Measurements from ENCODE around the gene CNOT4.
"Not testable (repeated sequence)": the region's sequence is repeated elsewhere in the genome, so short reads cannot be mapped to it uniquely, and the experiment has no call there.

The CNOT4 gene

DNA sequence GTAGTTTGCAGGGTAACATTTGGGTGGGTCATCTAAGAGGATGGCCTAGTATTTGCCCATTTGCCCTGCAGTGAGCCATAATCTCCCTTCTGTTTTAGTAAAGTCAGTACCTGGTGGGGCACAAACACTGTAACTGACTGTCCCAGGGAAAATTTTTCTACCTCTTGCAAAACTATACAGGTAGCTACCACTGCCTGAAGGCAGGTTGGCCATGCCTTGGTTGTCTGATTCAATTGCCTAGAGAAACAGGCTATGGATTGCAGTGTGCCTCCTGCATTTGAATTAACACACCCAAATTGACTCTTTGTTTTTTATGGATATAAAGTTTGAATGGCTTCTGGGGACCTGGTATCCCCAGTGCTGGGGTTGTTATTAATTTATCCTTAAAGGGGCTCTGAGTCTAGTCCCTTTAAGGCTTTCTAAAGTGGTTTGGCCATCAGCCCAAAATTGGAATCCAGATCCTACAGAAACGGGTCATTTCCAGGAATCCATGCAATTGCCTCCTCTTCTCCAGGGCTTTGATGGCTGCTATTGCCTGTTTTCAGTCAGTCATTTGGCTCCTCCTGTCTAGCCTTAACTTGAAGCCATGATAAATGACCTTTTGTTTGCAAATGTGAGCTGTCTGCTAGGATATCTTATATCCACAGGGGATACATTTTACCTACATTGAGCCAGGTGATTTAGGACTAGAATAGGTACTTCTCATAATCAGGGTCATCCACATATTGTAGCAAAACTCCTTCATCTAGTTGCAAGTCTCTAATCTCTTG is 187.1 kb downstream of the CNOT4 start:
- no peak for DNase-seq (ENCODE audit: low read depth)

DNA sequence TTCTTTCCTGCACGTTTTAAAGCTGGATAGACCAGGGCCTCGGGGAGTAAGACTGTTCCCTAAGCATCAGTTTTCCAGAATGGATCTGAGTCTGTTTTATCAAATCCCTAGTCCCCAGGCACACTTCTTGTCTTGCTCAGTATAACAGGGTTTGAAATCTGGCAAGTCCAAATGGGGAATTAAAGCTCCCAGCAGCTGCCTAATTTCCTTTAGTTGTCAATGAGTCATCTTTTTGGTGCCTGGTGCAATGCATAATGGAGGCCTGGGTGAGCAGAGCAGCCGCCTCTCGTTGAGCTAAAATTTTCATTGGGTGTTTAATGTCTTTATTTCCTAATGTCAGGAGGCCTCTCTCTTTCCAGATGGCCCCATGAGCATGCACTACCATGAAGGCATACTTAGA is 188.3 kb downstream of the CNOT4 start:
- DNase-seq (ENCODE audit: low read depth) = no peak

DNA sequence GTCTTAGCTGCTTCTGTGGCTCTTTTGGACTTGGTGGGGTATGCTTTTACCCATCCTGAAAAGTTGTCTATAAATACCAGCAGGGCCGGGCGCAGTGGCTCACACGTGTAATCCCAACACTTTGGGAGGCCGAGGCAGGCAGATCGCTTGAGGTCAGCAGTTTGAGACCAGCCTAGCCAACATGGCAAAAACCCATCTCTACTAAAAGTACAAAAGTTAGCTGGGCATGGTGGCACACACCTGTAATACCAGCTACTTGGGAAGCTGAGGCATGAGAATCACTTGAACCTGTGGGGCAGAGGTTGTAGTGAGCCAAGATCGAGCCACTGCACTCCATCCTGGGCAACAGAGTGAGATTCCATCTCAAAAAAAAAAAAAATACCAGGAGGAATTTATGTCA is 188.9 kb downstream of the CNOT4 start:
- DNase-seq (ENCODE audit: low read depth) = not testable (repeated sequence)

DNA sequence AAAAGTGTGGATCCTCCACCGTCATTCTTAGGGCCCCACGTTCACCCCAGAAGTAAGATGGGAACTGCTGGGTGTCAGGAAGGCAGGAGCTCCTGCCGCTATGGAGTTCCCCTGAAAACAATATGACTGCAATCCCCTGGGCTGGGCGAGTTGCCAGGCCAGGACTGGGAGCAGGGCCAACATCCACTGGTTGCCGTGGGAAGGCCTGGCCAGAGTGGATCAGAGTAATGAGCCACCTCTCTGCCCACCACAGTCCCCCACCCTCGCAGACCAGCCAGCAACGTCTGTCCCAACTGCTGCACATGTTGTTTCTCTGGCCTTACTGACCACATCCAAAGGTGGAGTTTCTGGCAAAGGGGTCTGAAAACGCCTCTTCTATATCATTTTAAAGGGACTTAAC is 189.6 kb downstream of the CNOT4 start:
- DNase-seq (ENCODE audit: low read depth) = no peak

DNA sequence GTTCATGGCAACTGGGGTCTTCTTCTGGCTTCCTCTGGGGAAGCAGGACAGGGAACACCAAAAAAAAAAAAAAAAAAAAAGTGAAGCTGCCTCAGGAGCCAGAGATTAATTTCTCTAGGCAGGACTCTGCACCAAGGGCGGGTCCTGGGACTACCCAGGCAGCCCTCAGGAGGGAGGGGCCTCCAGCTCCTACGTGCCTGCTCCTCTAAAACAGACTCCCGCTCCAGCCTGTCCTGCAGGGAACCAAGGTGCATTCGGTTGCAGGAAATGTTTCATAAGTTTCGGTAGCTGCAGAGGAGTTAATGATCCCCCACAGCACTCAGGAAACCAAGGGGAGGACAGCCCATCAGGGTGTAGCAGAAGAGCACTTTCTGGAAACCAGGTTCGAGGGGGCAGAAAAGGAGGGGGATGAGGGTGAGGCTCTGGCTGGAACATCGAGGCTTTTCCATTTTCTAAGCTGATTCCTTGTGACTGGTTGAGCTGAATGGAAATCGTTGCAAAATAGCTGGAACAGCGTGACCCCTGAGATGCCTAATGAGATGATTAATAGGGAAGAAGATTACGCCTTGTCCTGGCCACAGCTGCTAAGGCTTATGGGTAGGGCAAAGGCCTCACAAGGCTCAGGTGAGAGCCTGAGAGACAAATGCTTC is 192.1 kb downstream of the CNOT4 start:
- DNase-seq (ENCODE audit: low read depth) = no peak

DNA sequence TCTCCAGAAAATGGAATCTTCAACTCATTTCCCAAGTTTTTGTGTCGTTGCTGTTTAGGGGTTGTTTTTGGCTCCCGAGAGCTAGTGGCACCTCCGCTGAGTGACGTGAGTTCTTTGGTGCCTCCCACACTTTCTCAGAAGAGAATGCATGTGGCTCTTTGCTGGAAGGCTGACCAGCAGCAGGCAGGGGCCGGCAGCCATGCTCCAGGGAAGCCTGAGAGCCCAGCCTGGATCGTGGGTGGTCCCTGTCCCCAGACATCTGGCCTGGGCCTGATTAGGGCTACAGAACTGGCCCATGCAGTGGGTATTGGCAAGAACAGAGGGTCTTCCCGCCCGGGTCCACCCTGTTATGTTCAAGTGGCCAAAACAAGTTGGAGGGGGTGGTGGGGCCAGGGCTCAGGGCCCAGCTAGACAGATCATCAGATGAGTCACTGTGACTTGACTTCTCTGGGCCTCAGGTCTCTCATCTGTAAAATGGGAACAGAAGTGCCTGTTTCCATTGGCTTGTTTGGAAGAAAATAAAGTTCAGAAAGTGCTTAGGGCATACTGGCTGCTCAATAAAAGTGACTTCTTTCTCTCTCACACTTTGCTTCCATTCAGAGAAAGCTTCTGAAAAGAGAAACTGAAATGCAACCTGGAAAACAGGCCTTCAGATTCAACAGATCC is 193.1 kb downstream of the CNOT4 start:
- DNase-seq (ENCODE audit: low read depth) = no peak

DNA sequence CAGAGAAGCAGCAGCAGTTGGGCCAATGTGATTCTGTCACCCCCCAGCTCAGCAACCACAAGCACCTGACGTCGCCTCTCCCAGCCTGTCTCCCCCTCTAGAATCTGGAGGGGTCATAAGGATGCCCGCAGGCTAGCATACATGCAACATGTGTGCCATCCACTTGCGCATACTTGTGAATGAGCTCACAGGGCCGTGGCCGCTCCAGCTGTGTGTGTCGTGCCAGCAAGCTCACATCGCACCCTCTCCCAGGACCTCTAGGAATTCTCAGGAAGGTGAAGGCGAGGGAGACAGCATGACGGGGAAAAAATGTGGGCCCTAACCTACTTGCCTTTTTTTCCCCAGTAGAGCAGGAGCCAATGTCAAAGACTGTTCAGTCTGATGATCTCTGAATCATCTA is 195.9 kb downstream of the CNOT4 start:
- no peak for DNase-seq (ENCODE audit: low read depth)

Data from activated T-helper 1 cell treated with Interleukin-2 at 50 U/mL for 16 hours (primary cell).